GM23248 (cell line): ENCODE results near the gene CD58. TPM values are rescaled to one million over a fixed set of nuclear protein-coding genes. Genes with fewer than 3 reads are reported as not detected.

ENCODE experiments used
- DNase-seq: peaks from one replicate; pipeline ENCODE4 v3.0.0-alpha.2; 2015
- H2AFZ ChIP-seq: fragments of 200-600 bp; sonication (generic); 2 replicates; pipeline ENCODE4 v1.6.1; 2016; ENCODE audit warnings: antibody characterized with exemption
- H3F3A ChIP-seq: fragments of 200-600 bp; sonication (generic); 2 replicates; pipeline ENCODE4 v1.6.1; 2016; ENCODE audit warnings: mild to moderate bottlenecking, antibody characterized with exemption, mixed run types; ENCODE audit not compliant: insufficient read depth
- H3K27ac ChIP-seq: fragments of 200-600 bp; sonication (generic); 2 replicates; pipeline ENCODE4 v1.5.1; 2016; ENCODE audit warnings: mild to moderate bottlenecking
- H3K27me3 ChIP-seq: fragments of 200-600 bp; sonication (generic); replicated peaks from 2 replicates; pipeline ENCODE4 v1.6.1; 2016; ENCODE audit warnings: mild to moderate bottlenecking; ENCODE audit not compliant: insufficient read depth
- H3K36me3 ChIP-seq: fragments of 200-600 bp; sonication (generic); 2 replicates; pipeline ENCODE4 v1.6.1; 2016; ENCODE audit warnings: low read depth, mild to moderate bottlenecking
- H3K4me1 ChIP-seq: fragments of 200-600 bp; sonication (generic); 2 replicates; pipeline ENCODE4 v1.6.1; 2016; ENCODE audit warnings: mild to moderate bottlenecking; ENCODE audit not compliant: insufficient read depth
- H3K4me2 ChIP-seq: fragments of 200-600 bp; sonication (generic); one replicate; pipeline ENCODE4 v1.6.1; 2016; ENCODE audit warnings: mild to moderate bottlenecking; ENCODE audit not compliant: unreplicated experiment
- H3K4me3 ChIP-seq: fragments of 200-600 bp; sonication (generic); 2 replicates; pipeline ENCODE4 v1.5.1; 2016; ENCODE audit warnings: mild to moderate bottlenecking
- H3K79me2 ChIP-seq: fragments of 200-600 bp; sonication (generic); 2 replicates; pipeline ENCODE4 v1.6.1; 2016; ENCODE audit warnings: mild to moderate bottlenecking; ENCODE audit not compliant: insufficient read depth
- H3K9ac ChIP-seq: fragments of 200-600 bp; sonication (generic); 2 replicates; pipeline ENCODE4 v1.6.1; 2016; ENCODE audit warnings: mild to moderate bottlenecking
- H3K9me2 ChIP-seq: fragments of 200-600 bp; sonication (generic); 2 replicates; pipeline ENCODE4 v1.6.1; 2016; ENCODE audit warnings: mixed run types, mild to moderate bottlenecking, moderate library complexity; ENCODE audit not compliant: insufficient read depth
- H3K9me3 ChIP-seq: fragments of 200-600 bp; sonication (generic); one replicate; pipeline ENCODE4 v1.6.1; 2017; ENCODE audit warnings: low read depth
- H4K20me1 ChIP-seq: fragments of 200-600 bp; sonication (generic); 2 replicates; pipeline ENCODE4 v1.6.0; 2016; ENCODE audit not compliant: insufficient read depth
- EZH2 ChIP-seq: fragments of 200-600 bp; sonication (generic); IDR thresholded peaks from 2 replicates; pipeline ENCODE4 v1.6.1; 2018; ENCODE audit warnings: antibody characterized with exemption, mild to moderate bottlenecking; ENCODE audit not compliant: insufficient read depth, poor library complexity, severe bottlenecking
- EZH2phosphoT487 ChIP-seq: fragments of 200-600 bp; sonication (generic); IDR thresholded peaks from 2 replicates; pipeline ENCODE4 v1.6.1; 2018; ENCODE audit warnings: antibody characterized with exemption, moderate library complexity, mild to moderate bottlenecking, low read depth; ENCODE audit not compliant: insufficient read depth
- WGBS, 2 experiments: methylation state at CpG; one replicate each; pipeline ENCODE4 v1.1.6; 2015 to 2017; ENCODE audit warnings: low lambda C conversion rate in 2 of 2, low coverage in 1 of 2; ENCODE audit errors: missing lambda C conversion rate in 2 of 2; 5-methylcytosine and 5-hydroxymethylcytosine counted together
- in situ Hi-C: fragments of 300-500 bp; cut with MboI; formaldehyde crosslinking; loops from 2 replicates; pipeline ENCODE4 v1.15.0; 2020
- polyA plus RNA-seq: library from polyadenylated mRNA; unstranded; fragments of >200 nt; fragmentation: Nextera tagmentation; extraction: Ambion mirVana; gene quantifications from 2 replicates; pipeline ENCODE4 v1.2.1, GENCODE V29; 2016
- total RNA-seq: library from RNA; depleted of rRNA; stranded (reverse); fragments of >200 nt; shearing (Covaris generic); gene quantifications from 2 replicates; pipeline ENCODE4 v1.2.3, GENCODE V29; 2014

Gene CD58
- total and polyA plus RNA-seq, 2 experiments from 2014 or later, result 14.1 to 30.0 TPM

DNA sequence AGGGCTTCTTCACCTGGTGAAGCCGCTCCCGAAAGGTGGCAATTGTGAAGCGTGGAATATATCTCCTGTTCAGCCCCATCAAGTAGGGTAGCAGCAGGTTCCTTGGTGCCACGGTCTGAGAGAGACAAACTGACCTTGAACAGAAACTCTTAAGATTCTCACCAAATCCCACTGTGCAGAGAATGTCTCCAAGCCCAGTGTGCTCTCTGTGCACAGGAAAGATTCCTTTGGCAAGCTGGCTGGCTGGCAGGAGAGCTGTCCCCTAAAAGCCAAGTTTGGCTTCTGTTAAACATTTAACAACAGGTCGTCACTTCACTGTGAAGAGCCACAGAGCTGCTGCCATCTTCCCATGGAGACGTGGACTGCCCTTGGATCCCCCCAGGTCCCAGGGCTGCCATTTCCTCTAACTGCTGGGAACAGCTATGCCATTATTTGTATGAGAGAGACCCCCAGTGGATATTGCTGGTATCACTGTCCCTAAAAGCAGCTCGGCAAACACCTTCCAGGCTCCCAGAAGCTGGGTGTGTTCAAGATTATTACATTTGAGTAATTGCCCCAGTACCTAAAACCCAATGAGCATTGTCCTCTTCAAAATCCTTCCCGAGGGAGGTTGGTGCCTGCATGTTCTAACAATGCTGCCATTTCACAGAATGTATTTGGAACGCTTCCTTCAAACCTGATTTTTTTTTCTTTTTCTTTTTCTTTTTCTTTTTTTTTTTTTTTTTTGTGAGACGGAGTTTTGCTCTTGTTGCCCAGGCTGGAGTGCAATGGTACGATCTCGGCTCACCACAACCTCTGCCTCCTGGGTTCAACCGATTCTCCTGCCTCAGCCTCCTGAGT lies 71.8 kb downstream of the CD58 start:
- Histone ChIP-seq H3K9ac (no peak overlapping the region), H3K9me3 (no peaks in the 10 kb centered on the region), H3K9me2 (no peaks in the 10 kb centered on the region), H3K27ac (no peak overlapping the region), H4K20me1 (no peaks in the 10 kb centered on the region), H3K27me3 (no peaks in the 10 kb centered on the region), H3K36me3 (no peaks in the 10 kb centered on the region), H3K4me3 (no peak overlapping the region), H3K4me2 (no peak overlapping the region), H3K4me1 (peaks cover 36% of the 10 kb centered on the region), H2AFZ (peak overlapping the region; percentile 78), H3K79me2 (no peaks in the 10 kb centered on the region), H3F3A (peaks cover 4% of the 10 kb centered on the region; the same call in 1 of the 2 replicates)
- 45 to 48% methylated on average over 12 to 13 of the region's 13 CpGs for WGBS, 2 experiments
- peak; percentile 78 for DNase-seq
- no peak for TF ChIP-seq EZH2
- no peak for TF ChIP-seq EZH2phosphoT487
- in situ Hi-C loops, result loop anchor here (25.0 kb wide), 1 partner anchor 687 kb away; no protein-coding TSS in a partner anchor

DNA sequence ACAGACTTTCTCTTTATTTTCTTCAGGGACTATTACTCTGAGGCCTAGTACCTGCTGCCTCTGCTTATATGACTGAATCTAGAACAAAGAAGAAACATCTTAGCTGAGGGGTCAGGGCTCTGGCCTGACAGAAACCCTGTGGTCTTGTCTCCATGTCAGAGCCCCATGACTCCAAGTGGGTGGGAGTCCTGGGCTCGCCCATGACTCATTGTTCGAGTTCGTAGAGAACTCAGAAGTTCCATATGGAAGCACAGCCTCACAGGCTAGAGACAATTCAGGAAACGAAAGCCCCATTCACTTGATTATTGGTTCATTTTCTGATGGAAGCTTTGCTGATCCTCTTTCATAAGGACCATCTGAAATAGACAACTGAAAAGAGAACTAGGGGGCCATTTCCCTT lies 73.2 kb downstream of the CD58 start:
- Histone ChIP-seq H3K36me3 (no peaks in the 10 kb centered on the region), H3K4me1 (peaks cover 35% of the 10 kb centered on the region), H3K9me2 (no peaks in the 10 kb centered on the region), H2AFZ (peak overlapping the region; percentile 78), H3K27ac (peak overlapping the region; percentile 23; the same call in 1 of the 2 replicates), H3K4me2 (no peak overlapping the region), H3F3A (peaks cover 4% of the 10 kb centered on the region; the same call in 1 of the 2 replicates), H3K9ac (peak overlapping the region; percentile 31; the same call in 1 of the 2 replicates), H4K20me1 (no peaks in the 10 kb centered on the region), H3K79me2 (no peaks in the 10 kb centered on the region), H3K9me3 (no peaks in the 10 kb centered on the region), H3K4me3 (no peak overlapping the region), H3K27me3 (no peaks in the 10 kb centered on the region)
- TF ChIP-seq EZH2 (no peak), EZH2phosphoT487 (no peak)
- 18 to 21% methylated on average over 4 of the region's 4 CpGs for WGBS, 2 experiments
- DNase-seq, result peak; percentile 87
- in situ Hi-C loops, result loop anchor here (25.0 kb wide), 1 partner anchor 685 kb away; no protein-coding TSS in a partner anchor

DNA sequence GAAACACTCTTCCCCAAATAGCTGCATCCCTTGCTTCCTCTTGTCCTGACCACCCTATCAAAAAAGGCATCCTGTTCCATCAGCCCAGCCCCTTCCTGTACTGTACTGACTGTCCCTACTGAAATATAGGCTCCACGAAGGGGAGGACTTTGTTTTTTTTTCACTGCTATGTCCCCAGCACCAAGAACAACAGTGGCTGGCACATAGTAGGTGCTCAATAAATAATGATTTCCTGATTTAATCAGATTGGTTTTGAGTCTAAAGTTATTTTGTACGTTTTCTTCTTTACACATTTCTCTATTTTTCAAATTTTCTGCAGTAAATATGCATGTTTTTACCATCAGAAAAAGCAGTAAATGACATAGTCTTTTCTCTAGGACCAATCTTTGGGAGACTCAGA lies 73.9 kb downstream of the CD58 start:
- Histone ChIP-seq H3F3A (peaks cover 4% of the 10 kb centered on the region; the same call in 1 of the 2 replicates), H3K9me2 (no peaks in the 10 kb centered on the region), H2AFZ (no peak overlapping the region), H4K20me1 (no peaks in the 10 kb centered on the region), H3K79me2 (no peaks in the 10 kb centered on the region), H3K9me3 (no peaks in the 10 kb centered on the region), H3K4me3 (no peak overlapping the region), H3K4me1 (peaks cover 43% of the 10 kb centered on the region), H3K36me3 (no peaks in the 10 kb centered on the region), H3K27me3 (no peaks in the 10 kb centered on the region), H3K4me2 (no peak overlapping the region), H3K27ac (no peak overlapping the region), H3K9ac (no peak overlapping the region)
- DNase-seq, result no peak
- 94 to 96% methylated on average over 2 of the region's 2 CpGs for WGBS, 2 experiments
- no peak for TF ChIP-seq EZH2phosphoT487
- in situ Hi-C loops, result loop anchor here (25.0 kb wide), 1 partner anchor 685 kb away; no protein-coding TSS in a partner anchor

DNA sequence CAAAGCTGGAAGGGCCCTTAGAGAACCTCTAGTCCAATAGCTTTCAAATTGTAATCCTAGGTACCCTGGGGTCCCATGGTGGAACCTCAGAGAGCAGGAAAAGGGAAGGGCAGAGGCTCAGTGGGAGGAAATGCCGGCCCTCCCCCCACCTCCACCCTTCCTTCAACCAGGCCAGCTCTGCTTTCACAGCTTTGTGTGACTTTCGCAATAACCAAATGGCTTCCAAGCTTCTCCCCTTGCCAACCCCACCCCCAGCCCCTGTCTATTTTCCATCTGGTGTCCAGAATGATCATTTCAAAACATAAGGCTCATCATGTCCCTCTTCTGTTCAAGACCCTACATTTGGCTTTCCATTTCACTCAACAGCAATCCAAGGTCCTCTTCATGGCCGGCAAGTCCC lies 74.4 kb downstream of the CD58 start:
- H3K9ac ChIP-seq, result no peak overlapping the region
- TF ChIP-seq EZH2phosphoT487, result no peak
- no peak for TF ChIP-seq EZH2
- no peaks in the 10 kb centered on the region for H4K20me1 ChIP-seq
- no peaks in the 10 kb centered on the region for H3K36me3 ChIP-seq
- in situ Hi-C loops, result loop anchor here (25.0 kb wide), 1 partner anchor 684 kb away; no protein-coding TSS in a partner anchor
- peaks cover 4% of the 10 kb centered on the region; the same call in 1 of the 2 replicates for H3F3A ChIP-seq
- WGBS, 2 experiments, result 39 to 46% methylated on average over 3 of the region's 3 CpGs
- H3K4me3 ChIP-seq, result no peak overlapping the region
- no peaks in the 10 kb centered on the region for H3K9me3 ChIP-seq
- no peaks in the 10 kb centered on the region for H3K79me2 ChIP-seq
- 0 out of 2 replicates have a peak overlapping the region, but pooled peaks have one; percentile 35 for H3K27ac ChIP-seq
- H3K9me2 ChIP-seq, result no peaks in the 10 kb centered on the region
- peak overlapping the region; percentile 67 for H2AFZ ChIP-seq
- peak; percentile 48 for DNase-seq
- peaks cover 43% of the 10 kb centered on the region for H3K4me1 ChIP-seq
- H3K27me3 ChIP-seq, result no peaks in the 10 kb centered on the region
- peak overlapping the region; percentile 30 for H3K4me2 ChIP-seq
